Right lobe of liver (tissue), 4 donors: ENCODE results near the gene CDK4.

Experiments
- CTCF ChIP-seq, 4 donors: fragments of 200-600 bp in 3 of 4; fragments of 450-650 bp in 1 of 4; IDR thresholded peaks; one replicate each; pipeline versions ENCODE4 v1.5.1 to v1.8.0; 2016 to 2022; ENCODE audit warnings: antibody characterized with exemption in 4 of 4, mild to moderate bottlenecking in 2 of 4
- POLR2A ChIP-seq: fragments of 450-650 bp; IDR thresholded peaks from one replicate; pipeline ENCODE4 v1.6.1; 2017; ENCODE audit warnings: antibody characterized with exemption, mild to moderate bottlenecking
- donor health status: DM: no; HTN: no; CAD: no.
- donor health status: DM: no; HTN: no; CAD: no.
- donor health status: DM: no; HTN: yes; CAD: no.

- TF ChIP-seq POLR2A (no peak), CTCF (IDR thresholded peaks at IDR 0.05) (no peak)
Measured at GRCh38 chr12:57751432-57751787, 700 bp downstream of the CDK4 start.
